GM18868 (cell line): Measurements from ENCODE around the gene KIF21B.

ENCODE experiments used
- ATAC-seq: cut with Tn5 transposase; IDR thresholded peaks from one replicate; pipeline ENCODE4 v1.9.1; 2021; ENCODE audit warnings: mild to moderate bottlenecking, moderate library complexity; ENCODE audit not compliant: unreplicated experiment

Gene KIF21B

GRCh38 chr1:201023517-201023902, at the start of gene KIF21B:
Gene KIF21B, minus strand, starts transcription at chr1:201023714. Its CDS starts 331 bp downstream, at chr1:201023383.
- peak; percentile 67 for ATAC-seq

- ATAC-seq = no peak
Observed at GRCh38 chr1:201072922-201073321, 49.4 kb upstream of the KIF21B start.

- ATAC-seq = no peak
Observed at GRCh38 chr1:201072149-201072548, 48.6 kb upstream of the KIF21B start.

- ATAC-seq = no peak
Observed at GRCh38 chr1:201069636-201070035, 46.1 kb upstream of the KIF21B start.

GRCh38 chr1:201068976-201069375, 45.5 kb upstream of the KIF21B start:
- ATAC-seq = no peak

- ATAC-seq = no peak
Observed at GRCh38 chr1:201066986-201067385, 43.5 kb upstream of the KIF21B start.

GRCh38 chr1:201065686-201066085, 42.2 kb upstream of the KIF21B start:
- ATAC-seq = no peak

GRCh38 chr1:201064806-201065205, 41.3 kb upstream of the KIF21B start:
- no peak for ATAC-seq

- ATAC-seq = no peak
Observed at GRCh38 chr1:201063145-201063544, 39.6 kb upstream of the KIF21B start.

GRCh38 chr1:201062511-201063091, 39.1 kb upstream of the KIF21B start:
- no peak for ATAC-seq

GRCh38 chr1:201061886-201062285, 38.4 kb upstream of the KIF21B start:
- ATAC-seq = no peak

GRCh38 chr1:201061049-201061448, 37.5 kb upstream of the KIF21B start:
- no peak for ATAC-seq

GRCh38 chr1:201060586-201060985, 37.1 kb upstream of the KIF21B start:
- ATAC-seq = no peak

GRCh38 chr1:201059871-201060555, 36.5 kb upstream of the KIF21B start:
- no peak for ATAC-seq

GRCh38 chr1:201059401-201059800, 35.9 kb upstream of the KIF21B start:
- ATAC-seq = no peak

- ATAC-seq = no peak
Observed at GRCh38 chr1:201054091-201054543, 30.6 kb upstream of the KIF21B start.

GRCh38 chr1:201053155-201053860, 29.8 kb upstream of the KIF21B start:
- no peak for ATAC-seq

GRCh38 chr1:201051399-201051798, 27.9 kb upstream of the KIF21B start:
- ATAC-seq = no peak

- no peak for ATAC-seq
Observed at GRCh38 chr1:201050515-201051277, 27.2 kb upstream of the KIF21B start.

- no peak for ATAC-seq
Observed at GRCh38 chr1:201049248-201049831, 25.8 kb upstream of the KIF21B start.

- no peak for ATAC-seq
Observed at GRCh38 chr1:201048521-201048920, 25.0 kb upstream of the KIF21B start.
